HL-60/S4 treated with retinoic acid at 250 ng/mL for 4 days and 3 days (cell line): ENCODE results near the gene BTBD16.

Experiments used
- in situ Hi-C: fragments of 300-500 bp; cut with MboI; formaldehyde crosslinking; loops from 2 replicates; pipeline ENCODE4 v1.7.0; 2022; ENCODE audit warnings: low sequenced_read_pairs

BTBD16 gene

DNA sequence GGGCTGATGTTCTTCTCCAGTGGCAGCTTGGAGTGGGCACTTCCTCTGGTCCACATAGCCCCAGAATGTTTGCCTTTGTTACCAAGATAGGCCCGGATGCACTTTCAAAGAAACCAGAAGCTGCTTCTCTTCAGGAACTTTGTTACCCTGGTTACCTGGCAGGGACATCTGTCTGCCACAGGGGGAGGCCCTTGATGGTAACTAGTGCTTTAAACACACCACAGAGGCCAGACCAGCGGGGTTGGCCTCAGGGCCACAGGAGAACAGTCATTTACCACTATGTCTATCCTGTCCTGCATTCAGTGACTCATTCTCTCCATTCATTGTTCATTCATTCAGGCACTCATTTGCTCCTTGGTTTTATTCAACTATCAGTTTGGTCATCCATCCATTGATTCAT, 91.5 kb downstream of the BTBD16 start:
- in situ Hi-C loops = no loop called here

DNA sequence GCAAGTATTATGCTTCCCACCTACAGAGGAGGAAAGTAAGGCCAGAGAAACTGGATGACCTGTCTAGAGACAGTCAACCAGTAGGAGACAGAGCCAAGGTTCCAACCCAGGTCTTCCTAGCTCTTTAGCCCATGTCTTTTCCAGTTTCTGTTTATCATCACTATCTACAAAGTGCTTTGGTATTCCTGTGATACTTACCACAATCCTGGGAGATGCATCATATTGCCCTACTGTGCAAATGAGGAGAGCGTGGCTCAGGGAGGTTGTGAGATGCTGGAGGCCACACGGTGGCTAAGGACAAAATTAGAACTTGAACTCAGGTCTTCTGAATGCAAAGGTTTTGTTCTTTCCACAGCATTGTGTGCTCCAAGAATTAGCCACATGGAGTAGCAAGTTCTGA, 92.2 kb downstream of the BTBD16 start:
- in situ Hi-C loops = no loop called here

DNA sequence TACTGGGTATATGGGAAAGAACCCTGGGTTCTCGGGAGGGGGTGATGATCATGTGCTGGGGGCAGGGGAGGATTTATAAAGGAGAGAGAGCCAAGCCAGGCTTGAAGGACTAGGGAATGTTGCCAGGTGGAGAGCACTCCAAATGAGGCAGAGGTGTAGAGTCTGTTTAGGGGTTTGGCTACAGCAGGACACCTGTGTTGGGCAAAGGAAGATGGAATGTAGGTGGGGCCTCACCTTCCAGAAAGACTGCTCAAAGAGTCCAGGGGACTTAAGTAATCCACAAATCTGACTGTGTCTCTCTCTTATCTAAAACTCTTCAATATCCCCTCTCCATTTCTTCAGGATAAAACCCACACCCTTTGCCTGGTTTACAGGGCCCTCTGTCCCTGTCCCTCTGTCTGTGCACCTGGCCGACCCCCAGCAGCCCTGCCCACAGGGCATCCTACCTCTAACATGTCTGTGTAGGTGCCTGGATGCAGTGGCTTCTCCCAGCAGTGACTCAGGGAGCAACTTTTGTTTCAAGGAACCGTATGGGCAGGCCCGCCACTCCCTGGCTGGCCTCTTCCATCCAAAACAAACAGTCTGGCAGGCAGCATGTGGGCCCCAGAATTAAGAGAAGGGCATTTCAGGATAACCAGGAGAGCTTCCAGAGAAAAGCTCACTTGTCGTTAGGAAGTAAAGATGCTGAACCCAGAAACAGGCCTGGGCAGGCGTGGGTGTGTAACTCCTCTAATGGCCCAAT, 92.8 kb downstream of the BTBD16 start:
- in situ Hi-C loops = no loop called here

DNA sequence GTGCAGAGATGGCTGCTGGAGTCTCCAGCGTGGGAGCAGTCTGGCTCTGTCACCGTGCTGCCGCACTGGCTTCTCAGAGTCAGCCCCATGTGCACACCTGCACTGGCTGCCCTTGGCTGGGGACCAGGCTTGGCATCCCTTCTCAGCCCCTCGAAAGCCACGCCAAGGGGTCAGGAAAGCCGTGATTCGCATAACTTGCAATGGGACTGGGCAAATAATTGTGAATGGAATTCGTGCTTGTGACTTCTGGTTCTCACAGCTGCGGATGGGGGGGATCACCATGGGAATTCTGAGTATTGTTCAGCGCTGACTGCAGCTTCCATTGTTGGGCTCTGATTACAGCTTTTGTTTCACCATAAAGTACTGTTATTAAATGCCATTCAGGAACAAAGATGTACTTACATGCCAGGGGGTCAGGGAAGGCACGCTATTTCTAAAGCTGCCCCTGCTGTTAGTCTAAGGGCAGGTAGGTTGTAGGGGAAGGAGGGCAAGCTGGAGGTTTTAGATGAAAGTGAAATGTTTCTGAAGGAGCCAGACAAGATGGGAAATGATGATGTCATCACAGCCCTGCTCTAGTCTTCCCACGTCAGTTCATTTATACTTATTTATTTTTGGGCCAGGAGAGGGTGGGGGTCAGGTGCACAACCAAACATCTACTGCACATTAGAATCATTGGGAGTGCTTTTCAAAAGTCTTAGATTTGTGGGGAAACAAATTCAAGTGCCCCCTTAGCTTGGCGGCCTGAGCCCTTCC, 97.6 kb downstream of the BTBD16 start:
- in situ Hi-C loops = no loop called here

DNA sequence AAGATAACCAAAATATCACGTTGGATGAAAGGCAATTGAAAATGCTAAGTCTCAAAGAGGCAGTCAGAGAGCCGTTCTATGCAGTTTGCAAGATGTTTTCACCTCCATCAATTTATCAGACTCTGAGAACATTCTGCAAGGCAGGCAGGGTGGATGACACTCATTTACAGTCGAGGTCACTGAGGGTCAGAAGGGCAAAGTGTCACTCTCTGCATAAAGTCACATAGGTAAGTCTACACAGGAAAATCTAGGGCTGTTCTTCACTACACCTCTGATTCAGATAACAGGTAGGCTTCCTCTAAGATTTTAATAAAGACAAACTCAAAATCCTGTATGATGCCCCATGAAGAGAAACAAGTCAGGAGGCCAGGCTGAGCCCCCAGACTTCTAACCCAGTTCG, 102.0 kb downstream of the BTBD16 start:
- in situ Hi-C loops = no loop called here

DNA sequence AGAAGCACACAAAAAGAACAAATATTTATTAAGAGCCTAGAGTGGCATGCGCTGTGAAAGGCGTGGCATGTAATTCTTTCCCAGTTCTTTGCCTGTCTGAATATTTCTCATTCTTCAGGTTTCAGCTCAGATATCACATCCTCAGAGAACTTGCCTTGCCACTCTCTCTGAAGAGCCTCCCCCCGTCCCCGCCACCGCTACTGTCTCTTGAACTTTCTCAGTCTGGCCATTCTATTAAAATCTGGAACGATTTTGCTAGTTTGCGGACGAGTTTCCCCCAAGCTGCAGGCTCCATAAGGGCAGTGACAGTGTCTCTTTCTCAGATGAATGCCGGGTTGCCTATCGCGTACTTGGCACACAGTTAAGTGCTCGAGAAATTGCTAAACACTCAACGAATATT, 102.6 kb downstream of the BTBD16 start:
- in situ Hi-C loops = no loop called here

DNA sequence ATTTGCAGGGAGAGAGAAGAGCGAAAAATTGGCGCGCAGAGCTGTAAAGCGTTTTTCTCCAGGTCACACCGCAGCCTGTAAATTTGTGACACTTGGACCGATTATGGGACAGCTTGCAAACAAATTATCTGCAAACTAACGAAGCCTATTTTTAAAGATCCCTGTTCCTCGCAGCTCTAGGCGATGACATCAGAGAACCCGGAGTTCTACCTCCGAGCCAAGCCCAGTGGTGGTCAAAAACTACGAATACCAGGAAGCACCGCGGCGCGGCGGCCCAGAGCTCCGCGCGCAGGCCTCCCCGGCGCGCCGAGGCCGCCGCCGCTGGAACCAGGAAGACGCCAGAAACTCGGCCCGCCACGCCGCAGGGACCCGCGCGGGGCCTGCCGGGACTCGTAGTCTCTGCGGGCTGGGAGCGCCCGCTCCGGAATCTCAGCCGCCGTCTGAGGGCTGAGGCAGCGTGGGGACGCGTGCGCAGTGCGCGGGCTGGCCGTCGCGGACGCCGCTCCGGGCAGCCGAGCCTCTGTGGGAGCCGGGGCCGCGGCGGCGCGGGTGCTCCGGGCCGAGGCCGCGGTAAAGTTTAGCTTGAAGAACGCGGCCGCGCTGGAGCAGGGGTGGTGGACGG, 103.3 kb downstream of the BTBD16 start, which contains the start of gene PLEKHA1:
PLEKHA1 (plus strand) TSS at position 472 of the 622 bp plus-strand sequence. CDS start 18,493 bp downstream, outside the sequence.
- in situ Hi-C loops = no loop called here

DNA sequence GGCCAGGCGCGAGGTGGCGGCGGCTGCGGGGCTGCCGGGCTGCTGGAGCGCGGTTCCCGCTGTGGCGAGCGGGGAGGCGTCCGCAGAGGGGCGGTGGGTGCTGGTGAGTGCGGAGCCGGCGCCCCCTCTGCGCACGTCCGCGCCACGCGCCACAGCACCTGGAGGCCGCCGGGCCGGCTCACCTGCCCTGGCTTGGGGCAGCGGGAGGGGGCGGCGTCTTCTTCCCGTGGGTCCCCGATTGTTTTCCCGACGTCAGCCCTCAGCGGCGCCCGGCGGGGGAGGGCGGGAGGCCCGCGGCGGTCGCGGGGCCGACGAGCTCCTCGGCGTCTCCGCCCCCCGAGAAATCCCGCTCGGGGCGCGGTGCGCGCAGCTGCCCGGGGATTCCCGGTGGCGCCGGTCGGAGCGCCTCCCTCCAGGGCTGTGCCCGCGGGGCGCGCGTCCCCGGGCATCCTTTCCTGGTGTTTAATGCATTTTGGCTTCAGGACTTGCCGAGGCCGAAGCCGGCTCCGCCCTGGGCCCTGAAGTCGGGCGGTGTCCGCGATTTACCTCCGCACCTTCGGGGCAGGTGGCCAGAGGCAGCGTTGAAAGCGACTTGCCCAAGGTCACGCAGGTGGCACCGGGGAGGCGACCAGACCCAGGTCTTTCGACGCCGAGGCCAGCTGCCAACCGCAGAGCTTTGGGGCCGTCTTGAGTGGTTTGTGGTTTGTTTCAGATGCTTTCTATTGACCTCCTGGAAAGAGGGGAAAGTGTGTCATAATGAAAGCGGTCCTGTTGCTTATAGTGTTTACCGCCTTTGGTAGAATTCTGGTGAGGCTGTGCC, 104.0 kb downstream of the BTBD16 start:
- in situ Hi-C loops = no loop called here

DNA sequence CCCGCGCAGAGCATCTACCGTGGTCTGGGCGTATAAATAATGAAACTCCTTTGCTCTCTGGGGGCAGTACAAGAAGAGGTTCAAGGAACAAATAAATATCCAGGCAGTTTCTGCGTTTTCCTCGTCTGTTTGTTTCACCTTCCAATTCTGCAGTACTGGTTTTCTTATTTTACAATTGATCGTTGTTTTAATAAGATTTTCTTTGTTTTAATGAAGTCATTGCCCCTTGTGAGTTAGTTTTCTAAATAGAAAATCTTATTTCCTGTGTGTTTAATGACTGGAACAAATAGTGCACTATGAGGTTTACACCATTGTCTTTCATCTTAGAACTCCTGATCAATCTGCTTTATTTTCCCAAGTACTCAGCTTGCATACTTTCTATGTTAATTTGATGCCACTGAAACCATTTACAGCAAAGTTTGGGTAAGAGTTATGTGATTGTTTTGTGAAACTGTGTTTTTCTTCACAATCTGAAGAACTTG, 104.6 kb downstream of the BTBD16 start:
- in situ Hi-C loops = no loop called here

DNA sequence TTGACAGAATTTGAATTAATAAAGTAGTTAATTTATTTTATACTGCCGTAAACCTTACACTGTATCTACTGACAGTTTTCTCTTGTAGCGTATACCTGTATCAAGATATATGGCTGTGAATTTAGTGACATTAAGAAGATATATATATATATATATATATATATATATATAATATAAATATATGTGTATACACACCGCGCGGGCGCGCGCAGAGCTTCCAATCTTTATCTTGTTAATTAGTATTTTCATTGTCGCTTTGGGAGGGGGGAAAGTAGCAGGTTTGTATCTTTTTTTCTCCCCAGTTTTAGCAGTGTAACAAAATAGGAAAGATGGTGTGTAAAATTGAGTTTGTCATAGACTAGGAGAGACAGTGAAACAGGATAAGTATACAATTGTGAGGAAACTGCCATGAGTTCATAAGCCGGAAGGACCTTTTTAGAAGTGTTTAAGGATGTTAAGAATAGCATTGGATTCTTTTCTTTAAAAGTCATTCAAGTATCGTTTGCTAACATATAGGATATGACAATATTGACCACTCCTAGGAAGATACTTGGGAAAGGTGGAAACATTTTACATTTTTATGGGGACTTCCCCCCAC, 105.4 kb downstream of the BTBD16 start:
- in situ Hi-C loops = no loop called here

DNA sequence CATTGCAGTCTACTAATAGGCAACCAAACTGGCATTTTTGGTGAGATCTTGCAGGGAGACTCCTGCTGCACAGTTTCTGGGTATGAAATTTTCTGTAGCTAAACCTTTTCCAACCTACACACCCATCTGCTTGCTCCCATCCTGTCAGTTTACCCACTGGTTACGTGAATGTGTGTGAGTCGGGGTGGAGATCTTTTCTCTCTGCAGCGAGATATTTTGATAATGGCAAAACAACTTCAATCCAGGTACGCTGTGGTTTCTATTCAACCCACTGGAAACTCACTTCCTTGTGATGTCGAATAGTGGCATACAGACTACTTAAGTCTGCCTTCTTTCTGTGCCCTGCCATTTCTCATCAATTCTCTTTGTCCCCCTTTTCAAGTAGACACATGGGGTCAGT, 107.9 kb downstream of the BTBD16 start:
- in situ Hi-C loops = no loop called here

DNA sequence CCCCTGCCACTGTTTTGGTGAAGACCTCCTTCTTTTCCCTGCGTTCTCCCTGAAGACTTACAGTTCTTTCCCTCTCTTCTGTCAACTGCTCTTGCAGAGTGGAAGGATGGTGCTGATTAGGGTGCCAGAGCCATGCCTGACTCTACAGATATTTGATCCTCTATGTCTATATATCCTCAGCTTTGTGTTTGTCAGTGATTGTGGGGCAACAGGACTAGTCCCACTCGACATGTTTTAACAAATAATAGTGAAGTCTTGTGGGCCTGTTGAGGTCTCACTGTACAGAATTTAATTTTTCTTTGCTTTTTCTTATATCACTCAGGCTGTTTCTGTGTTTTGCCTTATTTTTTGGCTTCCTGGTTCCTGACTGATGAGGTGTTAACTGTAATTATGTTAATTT, 108.4 kb downstream of the BTBD16 start:
- in situ Hi-C loops = no loop called here

DNA sequence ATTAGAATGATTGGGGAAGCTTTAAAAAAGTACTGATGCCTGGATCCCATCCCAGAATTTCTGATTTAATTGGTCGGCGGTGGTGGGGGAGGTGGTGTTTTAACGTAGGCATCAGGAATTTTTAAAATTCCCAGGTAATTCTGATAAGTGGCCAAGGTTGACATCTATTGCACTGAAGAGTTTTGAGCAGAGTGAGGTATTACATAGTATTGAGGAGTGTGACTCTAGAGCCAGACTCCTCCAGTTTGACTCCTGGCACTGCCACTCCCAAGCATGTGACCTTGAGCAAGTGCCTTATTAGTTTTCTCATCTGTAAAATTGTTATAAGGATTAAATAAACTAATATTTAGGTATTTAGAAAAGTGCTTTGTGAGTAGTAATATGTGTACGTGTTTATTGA, 109.6 kb downstream of the BTBD16 start:
- in situ Hi-C loops = no loop called here

DNA sequence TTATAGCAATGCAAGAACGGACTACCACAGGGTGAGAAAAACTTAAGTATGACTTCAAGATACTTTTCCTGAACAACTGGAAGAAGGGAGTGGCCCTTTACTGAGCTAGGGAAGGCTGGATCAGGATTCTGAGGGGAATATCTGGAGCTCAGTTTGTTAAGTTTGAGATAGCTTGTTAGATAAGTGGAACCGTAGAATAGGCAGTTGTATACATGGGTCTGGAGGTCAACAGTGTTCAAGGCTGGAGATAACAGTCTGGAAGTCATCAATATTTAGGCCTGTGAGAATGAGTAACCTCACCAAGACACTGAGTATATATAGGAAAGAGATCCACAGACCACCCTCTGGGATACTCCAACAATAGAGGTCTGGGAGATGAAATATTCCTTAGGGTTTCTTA, 110.6 kb downstream of the BTBD16 start:
- in situ Hi-C loops = no loop called here

DNA sequence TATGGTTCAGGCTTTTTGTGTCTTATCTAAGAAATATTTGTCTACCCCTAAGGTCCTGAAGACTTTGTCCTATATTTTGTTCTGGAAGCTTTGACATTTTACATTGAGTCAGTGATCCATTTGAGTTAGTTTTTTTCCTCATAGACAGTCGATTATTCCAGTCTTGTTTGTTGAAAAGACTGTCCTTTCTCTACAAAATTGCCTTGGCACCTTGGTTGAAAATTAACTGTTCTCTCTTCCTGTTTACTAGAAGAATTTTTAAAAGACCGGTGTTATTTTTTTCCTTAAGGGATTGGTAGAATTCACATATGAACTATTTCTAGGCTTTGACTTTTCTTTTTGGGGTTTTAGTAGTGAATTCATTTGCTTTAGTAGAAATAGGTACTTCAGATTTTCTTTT, 115.4 kb downstream of the BTBD16 start:
- in situ Hi-C loops = no loop called here

DNA sequence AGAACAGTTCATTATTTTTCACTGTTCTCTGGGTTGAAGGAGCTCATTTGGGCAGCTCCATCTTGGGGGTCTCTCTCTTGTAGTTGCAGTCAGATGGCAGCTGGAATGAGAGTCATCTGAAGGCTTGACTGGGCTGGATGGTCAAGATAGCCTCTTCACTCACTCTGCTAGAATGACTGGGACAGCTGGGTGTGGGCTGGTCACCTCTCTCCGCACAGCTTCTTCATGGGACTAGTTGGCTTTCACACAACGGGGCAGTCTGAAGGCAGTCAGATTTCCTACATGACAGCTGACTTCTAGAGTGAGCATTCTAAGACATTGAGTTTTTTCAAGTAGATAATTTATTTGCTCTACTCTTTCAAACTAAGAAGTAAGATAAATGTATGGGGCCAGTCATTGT, 116.5 kb downstream of the BTBD16 start:
- in situ Hi-C loops = no loop called here
